B cell (primary cell): ENCODE data around the gene RAE1. TPM values are rescaled to one million over a fixed set of nuclear protein-coding genes. Genes with fewer than 3 reads are reported as not detected.

Experiments used
- ATAC-seq: fragments of 200-7000 bp; cut with Tn5 transposase; one replicate; pipeline ENCODE4 v1.10.0; 2021; ENCODE audit warnings: low read depth, mild to moderate bottlenecking, moderate number of reproducible peaks, moderate library complexity
- CTCF ChIA-PET: fragments of 350-600 bp; sonication (Branson Sonifier 250); formaldehyde crosslinking; loops from one replicate; lab custom pipeline; 2021; ENCODE audit warnings: antibody characterized with exemption, inconsistent platforms; lab: Charles Lee
- POLR2A ChIA-PET: fragments of 350-600 bp; sonication (Branson Sonifier 250); formaldehyde crosslinking; loops from one replicate; lab custom pipeline; 2021; ENCODE audit warnings: antibody characterized with exemption; lab: Charles Lee
- DNase-seq: peaks from one replicate; pipeline ENCODE4 v3.0.0; 2013
- H2AFZ ChIP-seq: 2 replicates; pipeline ENCODE4 v1.6.1; 2012; ENCODE audit warnings: mild to moderate bottlenecking, low read depth, low read length; ENCODE audit not compliant: insufficient read depth, poor library complexity, severe bottlenecking
- H3K27ac ChIP-seq, 2 donors: 1 replicate in 1 of 2; 2 replicates in 1 of 2; pipeline ENCODE4 v1.5.1; 2012 to 2013; ENCODE audit warnings: low read length in 2 of 2, mild to moderate bottlenecking in 2 of 2, moderate library complexity in 1 of 2
- H3K27me3 ChIP-seq, 4 experiments: fragments of 200-600 bp in 1 of 4; sonication (generic) in 1 of 4; replicated peaks in 1 of 4; 1 replicate in 2 of 4; 2 replicates in 2 of 4; pipeline versions ENCODE4 v1.6.1 to v1.7.0; 2013 to 2016; ENCODE audit warnings: low read length in 3 of 4, mild to moderate bottlenecking in 2 of 4, mixed read lengths in 1 of 4, moderate library complexity in 1 of 4; ENCODE audit not compliant: insufficient read depth in 4 of 4, control insufficient read depth in 3 of 4; ENCODE audit errors: control extremely low read depth in 1 of 4
- H3K36me3 ChIP-seq, 2 experiments: replicated peaks in 1 of 2; 1 replicate in 1 of 2; 2 replicates in 1 of 2; pipeline versions ENCODE4 v1.6.1 to v1.7.1; 2013; ENCODE audit warnings: low read length in 1 of 2; ENCODE audit not compliant: insufficient read depth in 2 of 2, control insufficient read depth in 1 of 2; ENCODE audit errors: control extremely low read depth in 1 of 2, extremely low read depth in 1 of 2
- H3K4me1 ChIP-seq, 2 donors: fragments of 200-600 bp in 1 of 2; sonication (generic) in 1 of 2; 1 replicate in 1 of 2; 2 replicates in 1 of 2; pipeline versions ENCODE4 v1.5.1 to v1.6.1; 2013 to 2017; ENCODE audit warnings: low read length in 2 of 2; ENCODE audit not compliant: control insufficient read depth in 2 of 2, insufficient read depth in 2 of 2
- H3K4me2 ChIP-seq: replicated peaks from 2 replicates; pipeline ENCODE3; 2012; ENCODE audit warnings: mild to moderate bottlenecking, low read depth, low read length; ENCODE audit not compliant: poor library complexity, severe bottlenecking
- H3K4me3 ChIP-seq, 5 experiments: fragments of 200-600 bp in 1 of 5; sonication (generic) in 1 of 5; 1 replicate in 3 of 5; 2 replicates in 2 of 5; pipeline versions ENCODE4 v1.5.1 to v1.7.0; 2011 to 2016; ENCODE audit warnings: low read length in 4 of 5, mild to moderate bottlenecking in 4 of 5, low read depth in 2 of 5, control low read depth in 1 of 5, moderate library complexity in 1 of 5; ENCODE audit not compliant: insufficient read depth in 1 of 5; ENCODE audit errors: control extremely low read depth in 1 of 5, extremely low read depth in 1 of 5
- H3K79me2 ChIP-seq: fragments of 200-600 bp; sonication (generic); one replicate; pipeline ENCODE4 v1.6.0; 2016; ENCODE audit warnings: low read length; ENCODE audit not compliant: control insufficient read depth, insufficient read depth
- H3K9ac ChIP-seq: fragments of 200-600 bp; sonication (generic); 2 replicates; pipeline ENCODE4 v1.6.1; 2017; ENCODE audit warnings: mild to moderate bottlenecking, low read length, moderate library complexity
- H3K9me3 ChIP-seq, 3 donors: one replicate each; pipeline versions ENCODE4 v1.6.1 to v1.7.1; 2013; ENCODE audit warnings: low read length in 2 of 3; ENCODE audit not compliant: control insufficient read depth in 2 of 3, insufficient read depth in 1 of 3; ENCODE audit errors: control extremely low read depth in 1 of 3
- H4K20me1 ChIP-seq: 2 replicates; pipeline ENCODE4 v1.6.0; 2012; ENCODE audit warnings: mild to moderate bottlenecking, low read length; ENCODE audit not compliant: insufficient read depth, control insufficient read depth, poor library complexity, severe bottlenecking
- H3K27ac Mint-ChIP-seq: one replicate; pipeline ENCODE4 v1.8.0; 2021; ENCODE audit warnings: mixed read lengths
- H3K27me3 Mint-ChIP-seq: one replicate; pipeline ENCODE4 v1.8.0; 2021; ENCODE audit warnings: mixed read lengths
- H3K4me1 Mint-ChIP-seq: one replicate; pipeline ENCODE4 v1.8.0; 2021; ENCODE audit warnings: mixed read lengths
- H3K4me3 Mint-ChIP-seq: one replicate; pipeline ENCODE4 v1.8.0; 2021; ENCODE audit warnings: mixed read lengths
- H3K9me3 Mint-ChIP-seq: one replicate; pipeline ENCODE4 v1.8.0; 2022; ENCODE audit warnings: mixed read lengths; ENCODE audit not compliant: insufficient read depth
- CTCF ChIP-seq: fragments of 200-600 bp; IDR thresholded peaks from one replicate; pipeline ENCODE4 v1.8.0; 2022; ENCODE audit warnings: antibody characterized with exemption, mild to moderate bottlenecking
- EZH2 ChIP-seq: IDR thresholded peaks from 2 replicates; pipeline ENCODE4 v1.6.1; 2012; ENCODE audit warnings: borderline replicate concordance, low read depth, mild to moderate bottlenecking, moderate library complexity, low read length; ENCODE audit not compliant: insufficient read depth, poor library complexity, severe bottlenecking
- WGBS: methylation state at CpG from one replicate; pipeline ENCODE4 v1.1.5; 2013; ENCODE audit warnings: missing lambda C conversion rate; ENCODE audit not compliant: insufficient coverage; 5-methylcytosine and 5-hydroxymethylcytosine counted together
- intact Hi-C: fragments of 100-400 bp; cut with micrococcal nuclease; formaldehyde crosslinking; loops from one replicate; pipeline ENCODE4 v1.10.0; 2022
- polyA plus RNA-seq: library from polyadenylated mRNA; depleted of rRNA; stranded (reverse); fragments of >200 nt; gene quantifications from 2 replicates; pipeline ENCODE4 v1.2.3, GENCODE V29; 2012
- total RNA-seq, 2 donors: library from RNA; stranded (reverse); fragments of 120-200 nt in 1 of 2; gene quantifications; 1 replicate in 1 of 2; 2 replicates in 1 of 2; pipeline versions ENCODE4 v1.2.3 to v1.2.4, GENCODE V29; 2013 to 2022

The RAE1 gene
- total and polyA plus RNA-seq, 2 donors (not counting 1 experiment from before 2014, with no cell fraction given) = 32.6 to 33.3 TPM

- H3K4me1 ChIP-seq = peaks cover 0 to 19% of the 10 kb centered on the region in 2 donors
- H3K4me2 ChIP-seq = no peak overlapping the region
- H3K27ac ChIP-seq = no peak overlapping the region
- no peak for TF ChIP-seq CTCF
- no peak for TF ChIP-seq EZH2
- ATAC-seq (no peak), DNase-seq (no peak)
- intact Hi-C loops = no loop called here
- no peak overlapping the region for H3K4me3 Mint-ChIP-seq
- H3K9ac ChIP-seq = no peak overlapping the region
- no peaks in the 10 kb centered on the region for H3K9me3 Mint-ChIP-seq
- no peaks in the 10 kb centered on the region for H3K27me3 ChIP-seq
- H3K36me3 ChIP-seq = peaks cover 0 to 63% of the 10 kb centered on the region in 2 experiments
- H2AFZ ChIP-seq = no peak overlapping the region
- CTCF ChIA-PET = interaction anchor here (0.9 to 1.6 kb wide), 3 partner anchors 11 to 89 kb away, joined by 3 to 5 read pairs (median 3); no protein-coding TSS in a partner anchor
- 95% methylated on average over 14 of the region's 16 CpGs for WGBS
- POLR2A ChIA-PET = interaction anchor here (1.3 to 2.0 kb wide), 2 partner anchors 10 kb away, joined by 3 to 4 read pairs; no protein-coding TSS in a partner anchor
- peaks cover 0 to 4% (median 0%) of the 10 kb centered on the region in 3 donors for H3K9me3 ChIP-seq
- H3K4me3 ChIP-seq = no peak overlapping the region
- H4K20me1 ChIP-seq = peaks cover 66% of the 10 kb centered on the region
- H3K4me1 Mint-ChIP-seq = peaks cover 41% of the 10 kb centered on the region
- H3K27me3 Mint-ChIP-seq = no peaks in the 10 kb centered on the region
- H3K27ac Mint-ChIP-seq = no peak overlapping the region
- peaks cover 34% of the 10 kb centered on the region for H3K79me2 ChIP-seq
These were observed 58.2 kb downstream of the RAE1 start for GRCh38 chr20:57409316-57409671.

- H3K4me1 ChIP-seq = peaks cover 0 to 14% of the 10 kb centered on the region in 2 donors
- intact Hi-C loops = no loop called here
These were observed 58.8 kb downstream of the RAE1 start for GRCh38 chr20:57409672-57410397.

More at GRCh38 chr20:57409672-57410397, 58.8 kb downstream of the RAE1 start:
- Histone ChIP-seq H3K9me3 (peaks cover 0 to 4% (median 0%) of the 10 kb centered on the region in 3 donors), H4K20me1 (peaks cover 61% of the 10 kb centered on the region), H3K4me2 (no peak overlapping the region), H2AFZ (no peak overlapping the region), H3K36me3 (peaks cover 0 to 57% of the 10 kb centered on the region in 2 experiments), H3K9ac (no peak overlapping the region), H3K27me3 (no peaks in the 10 kb centered on the region), H3K4me3 (no peak overlapping the region), H3K27ac (no peak overlapping the region), H3K79me2 (peaks cover 29% of the 10 kb centered on the region)
- ChIA-PET CTCF (interaction anchor here (0.9 to 1.6 kb wide), 3 partner anchors 11 to 89 kb away, joined by 3 to 5 read pairs (median 3); no protein-coding TSS in a partner anchor), POLR2A (interaction anchor here (1.3 to 2.0 kb wide), 3 partner anchors 9 to 10 kb away, joined by 3 to 4 read pairs (median 4); no protein-coding TSS in a partner anchor)
- ATAC-seq = no peak
- H3K9me3 Mint-ChIP-seq = no peaks in the 10 kb centered on the region
- WGBS = 71% methylated on average over 14 of the region's 14 CpGs
- H3K4me3 Mint-ChIP-seq = no peak overlapping the region
- H3K27ac Mint-ChIP-seq = peak overlapping the region; percentile 53
- H3K27me3 Mint-ChIP-seq = no peaks in the 10 kb centered on the region
- TF ChIP-seq EZH2 (no peak), CTCF (no peak)
- H3K4me1 Mint-ChIP-seq = peaks cover 41% of the 10 kb centered on the region
- DNase-seq = no peak
